Neutrophil (primary cell): ENCODE results near the gene LATS1.
"Not testable (repeated sequence)": the region's sequence is repeated elsewhere in the genome, so short reads cannot be mapped to it uniquely, and the experiment has no call there.

Experiments used
- H3K27ac ChIP-seq: fragments of 200-600 bp; sonication (generic); 2 replicates; pipeline ENCODE4 v1.5.1; 2016; ENCODE audit warnings: mild to moderate bottlenecking, moderate library complexity
- H3K27me3 ChIP-seq: fragments of 200-600 bp; sonication (generic); 2 replicates; pipeline ENCODE4 v1.6.0; 2016; ENCODE audit warnings: mild to moderate bottlenecking
- H3K36me3 ChIP-seq: fragments of 200-600 bp; sonication (generic); 2 replicates; pipeline ENCODE4 v1.5.1; 2017
- H3K4me1 ChIP-seq, 2 experiments: fragments of 200-600 bp in 1 of 2; sonication (generic) in 1 of 2; 1 replicate in 1 of 2; 2 replicates in 1 of 2; pipeline versions ENCODE4 v1.5.1 to v1.6.1; 2013 to 2016; ENCODE audit warnings: low read depth in 1 of 2, low read length in 1 of 2, mild to moderate bottlenecking in 1 of 2, moderate library complexity in 1 of 2; ENCODE audit not compliant: control insufficient read depth in 1 of 2, insufficient read depth in 1 of 2
- H3K4me3 ChIP-seq, 2 experiments: fragments of 200-600 bp in 1 of 2; sonication (generic) in 1 of 2; 1 replicate in 1 of 2; 2 replicates in 1 of 2; pipeline ENCODE4 v1.5.1; 2013 to 2016; ENCODE audit warnings: low read depth in 1 of 2, low read length in 1 of 2, mild to moderate bottlenecking in 1 of 2, moderate library complexity in 1 of 2
- H3K9me3 ChIP-seq: fragments of 200-600 bp; sonication (generic); 2 replicates; pipeline ENCODE4 v1.5.1; 2016
- CTCF ChIP-seq: fragments of 200-600 bp; sonication (generic); IDR thresholded peaks from 2 replicates; pipeline ENCODE4 v1.5.1; 2016; ENCODE audit warnings: antibody characterized with exemption

LATS1 gene

DNA sequence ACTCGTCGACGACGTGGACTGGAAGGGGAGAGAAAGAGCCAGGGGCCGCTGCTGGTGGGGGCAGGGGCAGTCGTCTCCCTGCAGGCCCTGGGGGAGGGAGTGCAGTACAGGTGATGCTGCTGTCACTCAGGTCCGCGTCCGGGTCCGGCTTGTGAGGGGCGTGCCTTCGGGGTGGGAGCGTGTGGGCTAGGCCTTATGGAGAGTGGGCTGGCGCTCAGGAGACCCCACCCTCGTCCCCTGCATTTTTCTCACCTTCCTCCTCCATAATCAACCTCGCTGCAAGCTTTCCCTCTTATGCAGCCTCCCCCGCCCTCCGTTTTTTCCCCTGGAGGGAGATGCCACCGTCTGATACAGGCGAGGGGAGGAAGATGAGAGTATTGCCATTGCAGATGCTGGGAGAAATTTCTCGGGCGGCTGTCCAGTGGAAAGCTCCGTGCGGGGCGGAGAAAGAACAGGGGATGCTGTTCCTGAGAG is 32.3 kb upstream of the LATS1 start:
- no peak for TF ChIP-seq CTCF
- Histone ChIP-seq H3K27me3 (no peaks in the 10 kb centered on the region), H3K9me3 (no peaks in the 10 kb centered on the region), H3K4me3 (peak overlapping the region; percentile 91 to 96), H3K36me3 (no peaks in the 10 kb centered on the region), H3K4me1 (peaks cover 72 to 73% of the 10 kb centered on the region in 2 experiments), H3K27ac (peak overlapping the region; percentile 95)

GRCh38 chr6:149749594-149750135 is 31.8 kb upstream of the LATS1 start, which contains the start of gene PCMT1:
Gene PCMT1, plus strand, starts transcription at chr6:149749741. Its CDS starts 161 bp downstream, at chr6:149749902.
- Histone ChIP-seq H3K9me3 (no peaks in the 10 kb centered on the region), H3K4me3 (peak within 1 kb of the TSS; percentile 91 to 96), H3K4me1 (peaks cover 67 to 68% of the 10 kb centered on the region in 2 experiments), H3K36me3 (no peaks in the 10 kb centered on the region), H3K27ac (peak within 1 kb of the TSS; percentile 95), H3K27me3 (no peaks in the 10 kb centered on the region)
- peak; percentile 69 for TF ChIP-seq CTCF

GRCh38 chr6:149749082-149749593 is 31.2 kb upstream of the LATS1 start:
- H3K27me3 ChIP-seq, H3K9me3 ChIP-seq, H3K36me3 ChIP-seq: not testable (repeated sequence)
- Histone ChIP-seq H3K27ac (peak overlapping the region; percentile 95), H3K4me3 (peak overlapping the region; percentile 91 to 96), H3K4me1 (peaks cover 62 to 63% of the 10 kb centered on the region in 2 experiments)

- TF ChIP-seq CTCF: peak; percentile 99
- peaks cover 13% of the 10 kb centered on the region for H3K36me3 ChIP-seq
- no peaks in the 10 kb centered on the region for H3K27me3 ChIP-seq
- H3K4me3 ChIP-seq: peak within 1 kb of the TSS; percentile 68 to 74
- H3K27ac ChIP-seq: peak within 1 kb of the TSS; percentile 74
- H3K4me1 ChIP-seq: peaks cover 34 to 35% of the 10 kb centered on the region in 2 experiments
- no peaks in the 10 kb centered on the region for H3K9me3 ChIP-seq
Observed at GRCh38 chr6:149746147-149746946, 28.4 kb upstream of the LATS1 start, which contains the start of gene NUP43. Gene NUP43, minus strand, starts transcription at chr6:149746529. Its CDS starts 34 bp downstream, at chr6:149746495.

DNA sequence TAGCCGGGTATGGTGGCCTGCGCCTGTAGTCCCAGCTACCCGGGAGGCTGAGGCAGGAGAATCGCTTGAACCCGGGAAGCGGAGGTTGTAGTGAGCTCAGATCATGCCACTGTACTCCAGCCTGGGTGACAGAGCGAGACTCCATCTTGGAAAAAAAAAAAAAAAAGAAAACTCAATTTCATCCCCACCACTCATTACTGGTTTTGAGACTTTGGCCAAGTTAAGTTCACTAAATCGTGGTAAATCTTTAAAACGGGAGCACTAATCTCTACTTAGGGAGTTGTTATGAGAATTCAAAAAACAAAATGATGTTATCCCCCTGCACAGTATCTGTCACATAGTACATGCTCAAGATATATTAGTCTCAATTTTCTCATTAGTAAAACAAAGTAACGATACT is 27.4 kb upstream of the LATS1 start:
- not testable (repeated sequence) for H3K27me3 ChIP-seq, H3K9me3 ChIP-seq, H3K27ac ChIP-seq
- Histone ChIP-seq H3K36me3 (peaks cover 14% of the 10 kb centered on the region), H3K4me1 (peaks cover 23 to 24% of the 10 kb centered on the region in 2 experiments), H3K4me3 (peak overlapping the region in 1 of 2 experiments; percentile 74)

DNA sequence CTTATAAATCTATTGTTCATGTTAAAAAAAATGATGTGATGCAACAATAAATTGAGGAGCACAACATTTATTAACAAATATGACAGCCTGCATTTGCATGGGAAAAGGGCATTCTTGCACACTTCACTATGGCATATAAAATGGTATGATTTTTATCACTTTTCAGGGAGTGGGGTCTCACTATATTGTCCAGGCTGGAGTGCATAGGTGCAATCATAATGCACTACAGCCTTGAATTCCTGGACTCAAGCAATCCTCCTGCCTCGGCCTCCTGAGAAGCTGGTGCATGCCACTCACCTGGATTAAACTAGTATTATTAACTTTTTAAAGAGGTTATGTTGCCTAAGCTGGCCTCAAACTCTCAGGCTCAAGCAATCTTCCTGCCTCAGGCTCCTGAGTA is 17.0 kb upstream of the LATS1 start:
- peaks cover 11% of the 10 kb centered on the region for H3K36me3 ChIP-seq
- H3K9me3 ChIP-seq: no peaks in the 10 kb centered on the region
- no peaks in the 10 kb centered on the region for H3K27me3 ChIP-seq
- H3K4me1 ChIP-seq: peaks cover 4 to 6% of the 10 kb centered on the region in 2 experiments
- H3K27ac ChIP-seq: no peak overlapping the region
- TF ChIP-seq CTCF: no peak
- H3K4me3 ChIP-seq: no peak overlapping the region
